Body of pancreas (tissue), 4 donors: ENCODE measurements around the gene CSNK1E. TPM values are rescaled to one million over a fixed set of nuclear protein-coding genes. Genes with fewer than 3 reads are reported as not detected.

Source experiments
- ATAC-seq: fragments of 150-250 bp; one replicate; pipeline ENCODE4 v1.9.1; 2016
- DNase-seq, 4 donors: peaks; one replicate each; pipeline ENCODE4 v3.0.0-alpha.2; 2019
- H3K27ac ChIP-seq, 4 donors: fragments of 200-600 bp; sonication (generic); 1 replicate in 3 of 4; 2 replicates in 1 of 4; pipeline versions ENCODE4 v1.5.1 to v1.6.1; 2016 to 2019; ENCODE audit warnings: mild to moderate bottlenecking in 1 of 4, mixed read lengths in 1 of 4, moderate library complexity in 1 of 4
- H3K27me3 ChIP-seq, 2 donors: fragments of 200-600 bp; sonication (generic); one replicate each; pipeline ENCODE4 v1.6.0; 2016; ENCODE audit warnings: mild to moderate bottlenecking in 1 of 2
- H3K36me3 ChIP-seq, 2 donors: fragments of 200-600 bp; sonication (generic); replicated peaks in 1 of 2; 2 replicates each; pipeline ENCODE4 v1.5.1; 2016; ENCODE audit warnings: low read depth in 2 of 2; ENCODE audit not compliant: insufficient read depth in 1 of 2
- H3K4me1 ChIP-seq: fragments of 200-600 bp; sonication (generic); one replicate; pipeline ENCODE4 v1.6.0; 2016
- H3K4me3 ChIP-seq, 2 donors: fragments of 200-600 bp; sonication (generic); 1 replicate in 1 of 2; 2 replicates in 1 of 2; pipeline ENCODE4 v1.5.1; 2016 to 2019
- H3K9me3 ChIP-seq, 3 donors: fragments of 200-600 bp; sonication (generic); 1 replicate in 2 of 3; 2 replicates in 1 of 3; pipeline ENCODE4 v1.5.1; 2016
- POLR2A ChIP-seq, 3 donors: fragments of 450-650 bp; IDR thresholded peaks; one replicate each; pipeline ENCODE4 v1.6.1; 2016; ENCODE audit warnings: antibody characterized with exemption in 3 of 3, mild to moderate bottlenecking in 2 of 3
- WGBS, 2 donors: methylation state at CpG; one replicate each; pipeline ENCODE4 v1.1.5; 2017; 5-methylcytosine and 5-hydroxymethylcytosine counted together
- intact Hi-C: fragments of 100-400 bp; cut with DNase I; formaldehyde crosslinking; loops from one replicate; pipeline ENCODE4 v1.15.1; 2023
- total RNA-seq, 2 donors: library from RNA; depleted of rRNA; stranded (reverse); fragments of >200 nt; gene quantifications; one replicate each; pipeline ENCODE4 v1.1.0, GENCODE V29; 2016
- TF ChIP-seq, protein P1 (sequence below), 7 experiments: fragments of 450-650 bp in 4 of 7; fragments of 200-600 bp in 3 of 7; sonication (generic) in 3 of 7; IDR thresholded peaks; one replicate each; pipeline ENCODE4 v1.5.1; 2016 to 2019; ENCODE audit warnings: antibody characterized with exemption in 7 of 7

The CSNK1E gene
- total RNA-seq, 2 donors from 2014 or later, result 63.3 to 172 TPM

DNA sequence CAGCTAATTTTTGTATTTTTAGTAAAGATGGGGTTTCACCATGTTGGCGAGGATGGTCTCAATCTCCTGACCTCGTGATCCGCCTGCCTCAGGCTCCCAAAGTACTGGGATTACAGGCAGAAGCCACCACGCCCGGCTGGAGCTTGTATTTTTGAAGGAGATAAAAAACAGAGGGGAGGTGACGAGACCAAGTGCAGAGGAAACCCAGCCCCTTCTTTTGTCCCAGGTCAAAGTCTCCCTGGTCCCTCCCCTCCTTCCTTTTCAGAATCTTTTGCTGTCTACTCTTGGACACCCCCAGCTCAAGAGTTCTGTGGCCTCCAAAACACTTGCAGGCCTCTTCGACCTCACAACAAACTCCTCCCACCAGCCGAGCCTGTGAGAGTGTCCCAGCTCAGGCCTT lies 32.2 kb downstream of the CSNK1E start:
- Histone ChIP-seq H3K27ac (no peak overlapping the region), H3K4me1 (peaks cover 13% of the 10 kb centered on the region), H3K27me3 (no peaks in the 10 kb centered on the region), H3K4me3 (no peak overlapping the region), H3K9me3 (no peaks in the 10 kb centered on the region), H3K36me3 (no peaks in the 10 kb centered on the region)
- intact Hi-C loops, result no loop called here
- ATAC-seq, result no peak
- no peak for DNase-seq
- 72 to 74% methylated on average over 8 of the region's 8 CpGs for WGBS, 2 donors
- no peak for TF ChIP-seq POLR2A (IDR thresholded peaks at IDR 0.05)
- TF ChIP-seq, protein P1, sequence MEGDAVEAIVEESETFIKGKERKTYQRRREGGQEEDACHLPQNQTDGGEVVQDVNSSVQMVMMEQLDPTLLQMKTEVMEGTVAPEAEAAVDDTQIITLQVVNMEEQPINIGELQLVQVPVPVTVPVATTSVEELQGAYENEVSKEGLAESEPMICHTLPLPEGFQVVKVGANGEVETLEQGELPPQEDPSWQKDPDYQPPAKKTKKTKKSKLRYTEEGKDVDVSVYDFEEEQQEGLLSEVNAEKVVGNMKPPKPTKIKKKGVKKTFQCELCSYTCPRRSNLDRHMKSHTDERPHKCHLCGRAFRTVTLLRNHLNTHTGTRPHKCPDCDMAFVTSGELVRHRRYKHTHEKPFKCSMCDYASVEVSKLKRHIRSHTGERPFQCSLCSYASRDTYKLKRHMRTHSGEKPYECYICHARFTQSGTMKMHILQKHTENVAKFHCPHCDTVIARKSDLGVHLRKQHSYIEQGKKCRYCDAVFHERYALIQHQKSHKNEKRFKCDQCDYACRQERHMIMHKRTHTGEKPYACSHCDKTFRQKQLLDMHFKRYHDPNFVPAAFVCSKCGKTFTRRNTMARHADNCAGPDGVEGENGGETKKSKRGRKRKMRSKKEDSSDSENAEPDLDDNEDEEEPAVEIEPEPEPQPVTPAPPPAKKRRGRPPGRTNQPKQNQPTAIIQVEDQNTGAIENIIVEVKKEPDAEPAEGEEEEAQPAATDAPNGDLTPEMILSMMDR (IDR thresholded peaks at IDR 0.05), result no peak

DNA sequence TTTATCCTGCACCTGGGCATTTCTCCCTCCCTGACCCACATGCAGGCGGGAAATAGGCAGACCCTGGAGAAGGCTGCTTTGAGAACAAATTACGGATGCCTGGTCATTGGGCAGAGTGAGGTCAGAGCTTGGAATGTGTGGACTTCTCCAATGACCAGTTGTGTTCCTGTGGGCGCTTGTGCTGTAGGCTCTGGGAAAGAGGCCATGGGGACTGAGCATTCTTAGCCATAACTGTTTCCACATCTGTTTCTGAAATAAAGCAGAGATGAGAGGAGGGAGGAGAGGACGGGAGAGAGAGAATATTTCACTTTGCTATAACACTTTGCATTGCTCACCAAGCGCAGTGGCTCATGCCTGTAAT lies 33.2 kb downstream of the CSNK1E start:
- Histone ChIP-seq H3K4me3 (no peak overlapping the region), H3K9me3 (no peaks in the 10 kb centered on the region), H3K4me1 (peaks cover 13% of the 10 kb centered on the region), H3K36me3 (no peaks in the 10 kb centered on the region), H3K27me3 (no peaks in the 10 kb centered on the region), H3K27ac (peak overlapping the region; percentile 48 to 63 (median 60))
- DNase-seq (peak; percentile 32 to 56 (median 41)), ATAC-seq (peak; percentile 58)
- TF ChIP-seq, protein P1 (IDR thresholded peaks at IDR 0.05), result no peak
- peak in 1 of 3 donors; percentile 5 for TF ChIP-seq POLR2A (IDR thresholded peaks at IDR 0.05)
- intact Hi-C loops, result no loop called here
- 54 to 63% methylated on average over 5 of the region's 5 CpGs for WGBS, 2 donors

DNA sequence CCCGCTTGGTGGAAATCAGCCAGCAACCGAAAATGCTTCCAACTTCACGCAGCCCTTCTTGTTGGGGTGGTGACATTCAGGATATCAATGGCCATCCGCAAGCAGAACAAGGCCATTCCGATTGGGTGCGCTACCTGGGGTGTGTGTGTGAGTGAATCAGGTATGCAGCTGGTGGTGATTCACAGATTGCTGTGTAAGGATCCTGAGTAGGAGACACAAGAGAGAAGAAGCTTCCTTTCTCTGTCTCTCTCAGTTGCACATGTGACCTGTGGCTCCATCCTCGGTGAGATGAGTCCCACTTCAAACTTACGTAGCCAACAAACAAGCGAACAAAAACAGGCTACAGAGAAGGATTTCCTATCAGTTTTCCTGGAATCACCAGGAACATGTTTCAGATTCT lies 34.8 kb downstream of the CSNK1E start:
- Histone ChIP-seq H3K27me3 (no peaks in the 10 kb centered on the region), H3K27ac (no peak overlapping the region), H3K9me3 (no peaks in the 10 kb centered on the region), H3K4me3 (no peak overlapping the region), H3K36me3 (no peaks in the 10 kb centered on the region), H3K4me1 (peaks cover 13% of the 10 kb centered on the region)
- intact Hi-C loops, result no loop called here
- no peak for TF ChIP-seq POLR2A (IDR thresholded peaks at IDR 0.05)
- TF ChIP-seq, protein P1 (IDR thresholded peaks at IDR 0.05), result no peak
- DNase-seq (no peak), ATAC-seq (no peak)
- 83 to 89% methylated on average over 4 to 9 of the region's 9 CpGs for WGBS, 2 donors

DNA sequence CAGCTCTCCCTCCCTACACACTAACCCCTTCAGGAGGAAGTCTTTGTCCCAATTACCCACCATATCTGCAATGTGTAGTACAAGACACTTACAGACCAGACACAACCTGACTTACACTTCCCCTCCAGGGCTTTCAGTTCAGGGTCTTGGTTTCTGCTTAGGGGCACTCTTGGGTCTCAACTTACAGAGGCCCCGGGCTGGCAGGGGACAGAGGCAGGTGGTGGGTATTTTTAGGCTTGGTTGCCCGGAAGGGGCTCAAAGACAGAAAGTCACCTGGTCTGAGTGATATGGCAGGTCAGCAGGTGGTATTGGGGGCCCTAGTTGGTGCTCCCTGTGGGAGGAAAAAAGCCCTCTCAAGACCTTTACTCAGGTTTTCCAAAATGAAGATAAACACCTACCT lies 41.1 kb downstream of the CSNK1E start:
- no peak for ATAC-seq
- intact Hi-C loops, result no loop called here
- H3K4me1 ChIP-seq, result peaks cover 16% of the 10 kb centered on the region
- H3K27me3 ChIP-seq, result no peaks in the 10 kb centered on the region
- no peak overlapping the region for H3K4me3 ChIP-seq
- no peaks in the 10 kb centered on the region for H3K36me3 ChIP-seq
- no peak overlapping the region for H3K27ac ChIP-seq
- DNase-seq, result no peak
- no peaks in the 10 kb centered on the region for H3K9me3 ChIP-seq
- no peak for TF ChIP-seq POLR2A (IDR thresholded peaks at IDR 0.05)
- TF ChIP-seq, protein P1 (IDR thresholded peaks at IDR 0.05), result no peak
- 56 to 65% methylated on average over 2 of the region's 2 CpGs for WGBS, 2 donors

DNA sequence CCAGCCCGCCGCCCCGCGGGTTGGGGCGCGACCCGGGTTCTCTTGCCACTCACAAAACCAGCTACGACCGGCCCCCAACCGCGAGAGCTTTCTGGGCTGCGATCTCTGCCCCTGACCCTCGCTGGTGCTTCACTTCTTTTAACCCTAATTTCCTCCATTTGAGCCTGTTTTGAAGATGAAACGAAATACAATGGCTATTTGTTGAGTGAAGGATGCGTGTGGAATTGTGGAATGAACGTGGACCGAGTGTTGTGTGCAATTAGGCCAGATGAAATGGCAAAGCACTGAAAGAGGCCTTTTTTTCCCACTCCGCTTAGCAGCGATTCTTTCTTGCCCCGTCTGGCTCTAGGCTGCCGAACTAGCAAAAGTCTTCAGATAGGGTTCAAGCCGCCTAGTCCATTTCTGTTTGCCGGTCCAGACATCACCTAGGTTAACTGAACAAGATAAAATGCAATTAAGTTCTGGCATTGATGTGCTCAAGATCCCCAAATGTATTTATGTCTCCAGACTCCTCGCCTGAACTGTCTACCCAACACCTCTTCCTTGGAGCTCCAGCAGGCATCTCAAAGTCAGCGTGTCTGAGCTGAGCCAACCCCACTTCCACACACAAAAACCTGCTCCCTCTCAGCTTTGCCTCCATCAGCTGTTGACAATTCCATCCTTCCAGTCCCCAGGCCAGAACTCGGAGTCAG lies 44.0 kb downstream of the CSNK1E start:
- TF ChIP-seq, protein P1 (IDR thresholded peaks at IDR 0.05), result no peak
- TF ChIP-seq POLR2A (IDR thresholded peaks at IDR 0.05), result no peak
- no peaks in the 10 kb centered on the region for H3K9me3 ChIP-seq
- WGBS, 2 donors, result 11 to 32% methylated on average over 14 to 26 of the region's 26 CpGs
- peak overlapping the region in 1 of 2 donors; percentile 99 for H3K4me3 ChIP-seq
- peak overlapping the region; percentile 77 to 92 (median 90) for H3K27ac ChIP-seq
- ATAC-seq (peak; percentile 19), DNase-seq (no peak)
- H3K36me3 ChIP-seq, result no peaks in the 10 kb centered on the region
- peaks cover 22% of the 10 kb centered on the region for H3K4me1 ChIP-seq
- no peaks in the 10 kb centered on the region for H3K27me3 ChIP-seq
- intact Hi-C loops, result no loop called here
